HG03045 (cell line): ENCODE data around the gene SNX13.
"Not testable (repeated sequence)": the region's sequence is repeated elsewhere in the genome, so short reads cannot be mapped to it uniquely, and the experiment has no call there.

ENCODE experiments used
- ATAC-seq: cut with Tn5 transposase; IDR thresholded peaks from one replicate; pipeline ENCODE4 v1.9.1; 2021; ENCODE audit warnings: mild to moderate bottlenecking, moderate library complexity; ENCODE audit not compliant: unreplicated experiment

SNX13 gene

GRCh38 chr7:17915796-17916195 is 24.5 kb downstream of the SNX13 start:
- no peak for ATAC-seq

DNA sequence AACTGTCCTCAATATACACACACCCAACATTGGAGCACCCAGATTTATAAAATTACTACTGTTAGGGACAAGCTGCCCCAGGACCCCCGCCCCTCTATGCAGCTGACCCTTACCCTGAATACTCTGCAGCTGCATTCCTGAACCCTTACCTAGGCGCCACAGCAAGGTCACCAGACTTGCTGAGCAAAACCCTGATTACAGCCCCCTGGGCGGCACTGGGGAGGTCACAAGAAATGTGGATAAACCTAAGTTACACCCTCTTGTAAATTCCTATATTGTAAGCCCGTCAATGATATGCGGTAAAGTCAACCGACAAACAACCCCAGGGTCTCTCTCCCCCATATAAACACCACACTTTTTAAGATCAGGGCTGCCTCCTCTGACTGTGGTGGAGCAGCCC is 25.1 kb downstream of the SNX13 start:
- ATAC-seq = no peak

- ATAC-seq = no peak
Observed at GRCh38 chr7:17913250-17913649, 27.0 kb downstream of the SNX13 start.

- ATAC-seq = no peak
Observed at GRCh38 chr7:17912536-17913235, 27.6 kb downstream of the SNX13 start.

GRCh38 chr7:17912050-17912449 is 28.2 kb downstream of the SNX13 start:
- no peak for ATAC-seq

GRCh38 chr7:17910377-17910776 is 29.9 kb downstream of the SNX13 start:
- ATAC-seq = no peak

- ATAC-seq = not testable (repeated sequence)
Observed at GRCh38 chr7:17909310-17909709, 31.0 kb downstream of the SNX13 start.

- ATAC-seq = no peak
Observed at GRCh38 chr7:17907014-17907413, 33.3 kb downstream of the SNX13 start.

DNA sequence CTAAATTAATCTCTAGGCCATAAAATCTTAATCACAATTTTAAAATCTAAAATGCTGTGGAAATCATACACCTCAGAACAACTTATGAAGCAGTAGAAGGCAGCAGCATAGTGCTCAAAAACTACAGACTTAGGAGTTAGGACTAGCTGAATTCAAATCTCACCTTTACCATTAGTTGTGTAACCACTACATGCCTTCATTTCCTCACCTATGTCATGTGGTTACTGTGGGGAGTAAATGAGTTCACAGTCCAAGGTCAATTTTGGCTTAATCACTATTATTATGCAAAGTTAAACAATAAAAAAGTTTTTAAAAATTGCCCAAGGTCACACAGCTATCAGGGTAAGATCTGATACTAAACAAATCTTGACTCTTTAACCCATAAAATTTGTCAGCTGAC is 37.0 kb downstream of the SNX13 start:
- no peak for ATAC-seq

GRCh38 chr7:17902599-17902998 is 37.7 kb downstream of the SNX13 start:
- no peak for ATAC-seq

DNA sequence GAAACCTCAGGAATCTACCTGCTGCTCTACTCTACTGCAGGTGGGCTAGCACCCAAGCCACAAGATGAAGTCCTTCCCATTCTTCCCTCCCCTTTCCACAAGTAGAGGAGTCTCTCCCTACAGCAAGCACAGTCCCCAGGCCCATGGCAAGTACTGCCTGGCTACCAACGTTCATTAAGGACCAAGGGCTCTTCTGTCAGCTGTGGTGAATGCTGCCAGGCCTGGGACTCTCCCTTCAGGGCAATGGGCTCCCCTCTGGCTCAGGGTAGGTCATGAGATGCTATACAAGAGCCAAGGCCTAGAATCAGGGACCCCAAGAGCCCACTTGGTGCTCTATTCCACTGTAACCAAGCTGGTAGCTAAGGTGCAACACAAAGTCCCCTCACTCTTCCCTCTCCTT is 39.8 kb downstream of the SNX13 start:
- ATAC-seq = no peak

DNA sequence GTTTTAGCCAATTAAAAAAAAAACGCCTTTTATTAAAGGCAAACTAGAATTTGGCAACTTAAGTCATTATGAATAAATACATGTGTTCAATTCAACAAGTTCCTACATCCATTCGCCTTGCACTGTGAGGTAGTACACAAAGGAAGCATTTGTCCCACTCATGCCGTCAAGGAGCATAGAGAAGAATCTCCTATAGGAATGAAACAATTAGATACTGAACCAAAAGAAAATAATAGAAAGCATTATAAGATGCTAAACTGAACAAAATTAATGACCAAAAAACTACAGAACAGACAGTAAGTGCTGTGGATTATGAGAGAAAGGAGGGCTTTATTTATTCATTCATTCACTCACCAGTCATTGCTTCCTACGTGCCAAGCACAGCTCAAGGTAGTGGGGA is 42.2 kb downstream of the SNX13 start:
- ATAC-seq = no peak

GRCh38 chr7:17887286-17887685 is 53.0 kb downstream of the SNX13 start:
- ATAC-seq = no peak

DNA sequence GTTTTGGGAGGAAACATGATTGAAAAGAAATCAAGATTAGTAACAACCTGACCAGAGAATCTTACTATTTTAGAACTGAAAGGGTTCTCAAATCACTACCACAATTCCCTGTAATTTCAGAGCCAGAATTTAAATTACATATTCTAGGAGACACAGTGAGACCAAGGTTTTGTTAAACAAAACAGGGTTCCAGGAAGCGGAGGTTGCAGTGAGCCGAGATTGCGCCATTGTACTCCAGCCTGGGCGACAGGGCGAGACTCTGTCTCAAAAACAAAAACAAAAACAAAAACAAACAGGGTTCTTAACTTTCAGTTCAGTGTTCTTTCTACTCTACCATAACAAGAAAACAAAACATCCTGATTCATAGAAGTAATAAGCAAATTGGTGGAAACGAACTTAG is 57.6 kb downstream of the SNX13 start:
- no peak for ATAC-seq

DNA sequence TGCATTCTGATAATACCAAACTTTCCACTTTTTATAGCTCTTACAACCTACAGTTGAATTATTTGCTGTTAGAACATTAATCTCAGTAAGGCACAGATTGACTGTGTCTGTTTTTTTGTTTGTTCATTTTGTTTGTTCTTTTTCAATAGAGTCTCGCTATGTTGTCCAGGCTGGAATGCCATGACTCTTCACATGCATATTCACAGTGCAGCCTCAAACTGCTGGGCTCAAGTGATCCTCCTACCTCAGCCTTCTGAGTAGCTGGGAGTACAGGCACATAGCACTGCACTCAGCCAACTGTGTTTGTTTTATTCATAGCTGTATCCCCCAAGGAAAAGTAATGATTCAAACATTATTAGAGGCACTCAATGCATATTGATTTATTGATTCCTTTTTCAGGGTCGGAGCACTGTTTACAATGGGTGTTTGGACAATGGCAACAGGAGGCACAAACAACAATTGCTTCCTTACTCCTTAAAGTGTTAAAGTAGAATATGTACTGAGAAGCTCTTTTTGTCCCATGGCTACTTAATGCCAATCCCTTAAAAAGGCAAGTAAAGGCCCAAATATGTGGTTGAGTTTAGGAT is 61.1 kb downstream of the SNX13 start:
- ATAC-seq = no peak

DNA sequence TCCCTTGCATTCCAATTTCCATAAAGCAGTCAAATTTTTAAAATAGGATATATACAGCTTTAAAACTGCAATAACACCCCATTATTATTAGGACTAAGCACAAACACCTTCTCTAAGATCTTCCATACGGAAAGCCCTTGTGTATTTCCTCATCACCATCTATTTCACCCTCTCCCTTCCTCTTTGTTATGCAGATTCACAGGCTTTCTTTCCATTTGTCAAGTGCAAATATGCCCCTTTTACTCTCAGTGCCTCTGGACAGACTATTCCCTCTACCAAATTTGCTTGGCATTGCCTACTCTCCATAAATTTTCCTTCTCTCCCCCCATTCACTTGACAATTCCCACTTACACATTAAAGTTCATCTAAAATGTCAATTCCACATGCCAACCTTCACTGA is 61.7 kb downstream of the SNX13 start:
- ATAC-seq = no peak

GRCh38 chr7:17871815-17872533 is 68.3 kb downstream of the SNX13 start:
- ATAC-seq = no peak

DNA sequence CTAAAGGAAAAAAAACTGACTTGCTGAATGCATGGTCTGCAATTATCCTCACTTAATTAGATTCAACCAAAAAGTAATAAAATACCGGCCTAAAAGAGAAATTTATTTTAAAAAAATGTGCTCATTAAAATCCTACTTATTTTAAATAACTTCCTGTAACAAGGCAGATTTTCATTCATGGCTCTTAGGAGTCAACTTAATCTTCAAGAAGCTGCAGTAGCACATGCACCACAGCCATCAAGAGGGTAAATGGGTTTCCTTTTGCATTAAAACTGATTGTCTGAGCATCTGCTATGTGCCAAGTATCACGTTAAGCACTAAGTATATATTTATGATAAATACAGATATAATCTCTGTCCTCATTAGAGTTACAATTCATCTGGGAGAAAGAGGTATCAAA is 69.9 kb downstream of the SNX13 start:
- no peak for ATAC-seq

DNA sequence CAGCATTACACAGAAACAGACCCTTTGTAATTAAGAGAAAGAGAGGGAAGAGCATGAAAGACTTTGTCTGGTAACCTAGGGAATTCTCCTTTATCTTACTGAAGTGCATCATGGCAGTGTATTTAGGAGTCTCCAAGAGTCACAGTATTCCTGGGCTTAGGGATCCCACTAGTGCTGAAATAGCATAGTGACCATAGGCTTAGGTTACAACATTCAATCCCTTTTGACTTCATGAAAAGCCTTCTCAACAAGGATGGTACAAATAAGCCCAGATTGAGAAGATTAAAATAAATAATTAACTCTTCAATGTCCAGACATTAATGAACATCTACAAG is 76.5 kb downstream of the SNX13 start:
- ATAC-seq = no peak

DNA sequence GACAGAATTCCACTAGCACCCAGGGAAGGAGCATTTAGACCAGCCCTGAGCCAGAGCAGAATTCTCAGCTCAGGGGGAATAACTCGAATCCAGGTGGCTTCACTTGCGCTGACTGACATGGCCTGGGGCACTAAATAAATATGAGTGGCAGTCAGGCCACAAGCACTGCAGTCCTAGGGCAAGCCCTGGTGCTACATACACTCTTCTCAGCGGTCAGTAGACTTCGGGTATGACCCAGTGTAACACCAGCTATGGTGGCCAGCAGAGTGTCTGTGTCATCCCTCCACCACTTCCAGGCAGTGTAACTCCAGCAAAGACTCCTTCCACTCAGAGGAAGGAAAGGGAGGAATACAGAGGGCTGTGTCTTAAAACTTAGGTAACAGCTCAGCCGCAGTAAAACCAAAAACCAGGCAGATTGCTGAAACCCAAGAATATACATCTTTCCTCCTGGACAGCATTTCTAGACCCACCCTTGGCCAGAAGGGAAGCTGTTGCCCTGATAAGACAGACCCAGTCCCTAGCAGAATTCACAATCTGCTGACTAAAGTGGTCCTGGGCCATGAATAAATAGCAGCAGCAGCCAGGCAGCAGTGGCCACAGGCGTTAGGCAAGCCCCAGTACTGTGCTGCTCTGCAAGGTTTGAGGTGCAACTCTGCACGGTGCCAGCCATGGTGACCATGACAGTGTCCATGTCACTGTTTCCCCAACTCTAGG is 77.0 kb downstream of the SNX13 start:
- ATAC-seq = no peak

DNA sequence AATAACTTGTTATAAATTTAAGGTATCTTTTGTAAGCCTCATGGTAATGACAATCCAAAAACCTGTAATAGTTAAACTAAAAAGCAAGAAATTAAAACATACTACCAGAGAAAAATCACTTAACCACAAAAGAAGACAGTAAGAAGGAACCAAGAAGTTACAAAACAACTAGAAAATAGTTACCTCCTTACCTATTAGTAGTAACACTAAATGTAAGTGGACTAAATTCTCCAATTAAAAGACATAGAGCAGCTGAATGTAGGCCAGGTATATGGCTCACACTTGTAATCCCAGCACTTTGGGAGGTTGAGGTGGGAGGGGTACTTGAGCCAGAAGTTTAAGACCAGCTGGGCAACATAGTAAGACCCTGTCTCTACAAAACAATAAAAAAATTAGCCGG is 84.0 kb downstream of the SNX13 start:
- no peak for ATAC-seq

- ATAC-seq = no peak
Observed at GRCh38 chr7:17855202-17855601, 85.1 kb downstream of the SNX13 start.
